NCI-H510A treated with DMSO at 0.1 percent for 48 hours (cell line): ENCODE results near the gene PICK1.
"Not testable (repeated sequence)": the region's sequence is repeated elsewhere in the genome, so short reads cannot be mapped to it uniquely, and the experiment has no call there.

ENCODE experiments used
- DNase-seq: peaks from one replicate; lab custom pipeline; 2025; lab: John Stamatoyannopoulos, UW

The PICK1 gene

GRCh38 chr22:38115423-38116205 lies 58.4 kb downstream of the PICK1 start:
- DNase-seq, result no peak

GRCh38 chr22:38117556-38117955 lies 60.4 kb downstream of the PICK1 start:
- not testable (repeated sequence) for DNase-seq

GRCh38 chr22:38118182-38118581 lies 61.0 kb downstream of the PICK1 start:
- no peak for DNase-seq

GRCh38 chr22:38118747-38119146 lies 61.5 kb downstream of the PICK1 start:
- not testable (repeated sequence) for DNase-seq

- DNase-seq, result no peak
Measured at GRCh38 chr22:38120359-38121110, 63.3 kb downstream of the PICK1 start.

- DNase-seq, result no peak
Measured at GRCh38 chr22:38122616-38123015, 65.4 kb downstream of the PICK1 start.

GRCh38 chr22:38124236-38124974 lies 67.2 kb downstream of the PICK1 start:
- no peak for DNase-seq

GRCh38 chr22:38125038-38125610 lies 67.9 kb downstream of the PICK1 start:
- no peak for DNase-seq
